Stimulated activated CD4-positive, alpha-beta T cell treated with anti-CD3 and anti-CD28 coated beads, Interleukin-12 subunit alpha, Interleukin-12 subunit beta, amount 100 ng/mL, for 48 hours (primary cell): ENCODE data around the gene MOB3B.

ENCODE experiments used
- DNase-seq, 3 donors: peaks; one replicate each; pipeline ENCODE4 v3.0.0-alpha.2; 2020; ENCODE audit warnings: low read depth in 2 of 3, low spot score in 1 of 3

The MOB3B gene

GRCh38 chr9:27394154-27394825 is 135.3 kb downstream of the MOB3B start:
- no peak for DNase-seq

GRCh38 chr9:27393054-27393846 is 136.4 kb downstream of the MOB3B start:
- DNase-seq = no peak

- DNase-seq = no peak
Measured at GRCh38 chr9:27392451-27392850, 137.2 kb downstream of the MOB3B start.

- no peak for DNase-seq
Measured at GRCh38 chr9:27391040-27391895, 138.3 kb downstream of the MOB3B start.

GRCh38 chr9:27388150-27388549 is 141.5 kb downstream of the MOB3B start:
- no peak for DNase-seq

- no peak for DNase-seq
Measured at GRCh38 chr9:27387722-27388121, 141.9 kb downstream of the MOB3B start.

GRCh38 chr9:27386571-27387091 is 143.0 kb downstream of the MOB3B start:
- no peak for DNase-seq

GRCh38 chr9:27385606-27386322 is 143.8 kb downstream of the MOB3B start:
- no peak for DNase-seq

GRCh38 chr9:27384262-27385014 is 145.2 kb downstream of the MOB3B start:
- no peak for DNase-seq

GRCh38 chr9:27383524-27383923 is 146.1 kb downstream of the MOB3B start:
- no peak for DNase-seq

GRCh38 chr9:27382975-27383374 is 146.6 kb downstream of the MOB3B start:
- no peak for DNase-seq

GRCh38 chr9:27382308-27382707 is 147.3 kb downstream of the MOB3B start:
- DNase-seq = no peak

- no peak for DNase-seq
Measured at GRCh38 chr9:27379311-27380251, 150.0 kb downstream of the MOB3B start.

GRCh38 chr9:27377811-27378456 is 151.7 kb downstream of the MOB3B start:
- DNase-seq = no peak

- no peak for DNase-seq
Measured at GRCh38 chr9:27377147-27377807, 152.3 kb downstream of the MOB3B start.

GRCh38 chr9:27373851-27374250 is 155.8 kb downstream of the MOB3B start:
- no peak for DNase-seq

GRCh38 chr9:27372615-27373014 is 157.0 kb downstream of the MOB3B start:
- no peak for DNase-seq

GRCh38 chr9:27371382-27371781 is 158.2 kb downstream of the MOB3B start:
- DNase-seq = no peak
